Upper lobe of right lung (tissue), 1 donor: ENCODE results near the gene GSTO1. TPM values are rescaled to one million over a fixed set of nuclear protein-coding genes. Genes with fewer than 3 reads are reported as not detected.
A peak's percentile ranks its signal among the peaks of the same experiment; 100 is the strongest.
"Not testable (repeated sequence)": the region's sequence is repeated elsewhere in the genome, so short reads cannot be mapped to it uniquely, and the experiment has no call there.

Source experiments
- ATAC-seq: fragments of 200-7000 bp; cut with Tn5 transposase; one replicate; pipeline ENCODE4 v1.9.1; 2020; ENCODE audit warnings: mild to moderate bottlenecking, moderate library complexity
- DNase-seq: peaks from one replicate; pipeline ENCODE4 v3.0.0-alpha.2; 2020
- H3K27ac ChIP-seq: fragments of 200-600 bp; one replicate; pipeline ENCODE4 v1.8.0; 2022
- H3K27me3 ChIP-seq: fragments of 200-600 bp; one replicate; pipeline ENCODE4 v1.8.0; 2022; ENCODE audit warnings: mild to moderate bottlenecking
- H3K36me3 ChIP-seq: fragments of 200-600 bp; one replicate; pipeline ENCODE4 v1.8.0; 2022
- H3K4me1 ChIP-seq: fragments of 200-600 bp; one replicate; pipeline ENCODE4 v1.8.0; 2022
- H3K4me3 ChIP-seq: fragments of 200-600 bp; one replicate; pipeline ENCODE4 v1.8.0; 2022; ENCODE audit warnings: mild to moderate bottlenecking
- H3K9me3 ChIP-seq: fragments of 200-600 bp; one replicate; pipeline ENCODE4 v1.8.0; 2022
- CTCF ChIP-seq: fragments of 200-600 bp; IDR thresholded peaks from one replicate; pipeline ENCODE4 v1.8.0; 2022; ENCODE audit warnings: antibody characterized with exemption
- intact Hi-C: fragments of 100-400 bp; cut with DNase I; formaldehyde crosslinking; loops from one replicate; pipeline ENCODE4 v1.11.0; 2022
- total RNA-seq: library from RNA; stranded (reverse); fragmentation: NEBNext Ultra II Directional; extraction: Animal tissue kit (Norgen Biotek cat#: 25700); gene quantifications from one replicate; pipeline ENCODE4 v1.2.1, GENCODE V29; 2021
- donor health status: DM: no; HTN: yes; CAD: no; lungs with severe emphysema.

Gene GSTO1
- total RNA-seq, 1 donor from 2014 or later: 110 TPM

- ATAC-seq: no peak
- H3K9me3 ChIP-seq: no peaks in the 10 kb centered on the region
- no peak for DNase-seq
- H3K4me1 ChIP-seq: no peaks in the 10 kb centered on the region
- intact Hi-C loops: no loop called here
- H3K27ac ChIP-seq: no peak overlapping the region
- no peak for TF ChIP-seq CTCF
- no peak overlapping the region for H3K4me3 ChIP-seq
- no peaks in the 10 kb centered on the region for H3K36me3 ChIP-seq
- H3K27me3 ChIP-seq: no peaks in the 10 kb centered on the region
Measured at GRCh38 chr10:104243512-104243911, 11.2 kb upstream of the GSTO1 start.

- Histone ChIP-seq H3K4me3 (no peak overlapping the region), H3K4me1 (no peaks in the 10 kb centered on the region), H3K36me3 (no peaks in the 10 kb centered on the region), H3K27ac (no peak overlapping the region), H3K27me3 (no peaks in the 10 kb centered on the region), H3K9me3 (no peaks in the 10 kb centered on the region)
- TF ChIP-seq CTCF: no peak
- intact Hi-C loops: no loop called here
- ATAC-seq (no peak), DNase-seq (no peak)
Measured at GRCh38 chr10:104245066-104245632, 9.5 kb upstream of the GSTO1 start.

- ATAC-seq (peak; percentile 96), DNase-seq (no peak)
- Histone ChIP-seq H3K9me3 (no peaks in the 10 kb centered on the region), H3K36me3 (no peaks in the 10 kb centered on the region), H3K27me3 (no peaks in the 10 kb centered on the region), H3K4me3 (no peak overlapping the region), H3K27ac (peak overlapping the region; percentile 65), H3K4me1 (no peaks in the 10 kb centered on the region)
- intact Hi-C loops: no loop called here
- TF ChIP-seq CTCF: no peak
Measured at GRCh38 chr10:104246976-104247375, 7.7 kb upstream of the GSTO1 start.

GRCh38 chr10:104247513-104248146 is 7.1 kb upstream of the GSTO1 start:
- Histone ChIP-seq H3K4me1 (no peaks in the 10 kb centered on the region), H3K4me3 (no peak overlapping the region), H3K36me3 (no peaks in the 10 kb centered on the region), H3K27me3 (no peaks in the 10 kb centered on the region), H3K9me3 (no peaks in the 10 kb centered on the region), H3K27ac (peak overlapping the region; percentile 65)
- ATAC-seq (peak; percentile 38), DNase-seq (no peak)
- TF ChIP-seq CTCF: no peak
- intact Hi-C loops: no loop called here

- H3K4me3 ChIP-seq, H3K36me3 ChIP-seq, H3K9me3 ChIP-seq, H3K27me3 ChIP-seq, DNase-seq, ATAC-seq, intact Hi-C loops, H3K27ac ChIP-seq, H3K4me1 ChIP-seq: not testable (repeated sequence)
Measured at GRCh38 chr10:104248931-104249330, 5.8 kb upstream of the GSTO1 start.

DNA sequence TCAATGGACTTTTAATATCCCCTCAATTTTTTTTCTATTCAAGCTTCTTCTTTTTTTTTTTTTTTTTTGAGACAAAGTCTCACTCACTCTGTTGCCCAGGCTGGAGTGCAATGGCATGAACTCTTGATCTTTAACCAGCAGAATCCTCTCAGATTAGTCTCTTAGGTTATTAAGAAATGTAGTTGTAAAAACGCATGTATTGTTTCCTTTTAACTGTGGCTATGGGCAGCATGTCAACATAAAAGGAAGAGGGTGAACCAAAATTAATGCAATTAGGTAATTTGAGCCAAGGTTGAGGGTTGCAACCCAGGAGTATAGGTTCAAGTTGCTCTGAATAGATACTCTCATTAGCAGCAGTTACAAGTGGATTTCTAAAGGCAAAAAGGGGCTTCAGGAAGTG is 4.3 kb upstream of the GSTO1 start:
- no peak for DNase-seq
- Histone ChIP-seq H3K4me1 (peaks cover 5% of the 10 kb centered on the region), H3K9me3 (no peaks in the 10 kb centered on the region), H3K36me3 (no peaks in the 10 kb centered on the region), H3K4me3 (no peak overlapping the region), H3K27me3 (no peaks in the 10 kb centered on the region), H3K27ac (no peak overlapping the region)
- intact Hi-C loops: no loop called here
- no peak for TF ChIP-seq CTCF
- ATAC-seq: no peak
